HEK293 (cell line): ENCODE results near the gene GPR18.

Source experiments
- REST ChIP-seq: fragments of 450-650 bp; formaldehyde crosslinking; IDR thresholded peaks from 2 replicates; pipeline ENCODE4 v1.5.1; 2016; ENCODE audit warnings: missing biosample characterization, missing genetic modification characterization
- SETDB1 ChIP-seq: IDR thresholded peaks from one replicate; pipeline ENCODE4 v1.6.1; 2017; ENCODE audit warnings: mild to moderate bottlenecking, low read length, moderate library complexity, mixed read lengths; ENCODE audit not compliant: insufficient read length
- ZNF302 ChIP-seq: fragments of 450-650 bp; formaldehyde crosslinking; IDR thresholded peaks from 2 replicates; pipeline ENCODE4 v1.5.1; 2016; ENCODE audit warnings: missing biosample characterization, missing genetic modification characterization, low read depth
- ZNF704 ChIP-seq: fragments of 450-650 bp; formaldehyde crosslinking; IDR thresholded peaks from 2 replicates; pipeline ENCODE4 v1.5.1; 2016; ENCODE audit warnings: missing biosample characterization, missing genetic modification characterization
- TF ChIP-seq, protein P1 (sequence below): fragments of 450-650 bp; formaldehyde crosslinking; IDR thresholded peaks from 2 replicates; pipeline ENCODE4 v1.5.1; 2016; ENCODE audit warnings: missing biosample characterization, missing genetic modification characterization, borderline replicate concordance
- TF ChIP-seq, protein P2 (sequence below): fragments of 450-650 bp; formaldehyde crosslinking; IDR thresholded peaks from 2 replicates; pipeline ENCODE4 v1.5.1; 2016; ENCODE audit warnings: missing biosample characterization, missing genetic modification characterization
- TF ChIP-seq, protein P3 (sequence below): fragments of 450-650 bp; formaldehyde crosslinking; IDR thresholded peaks from 2 replicates; pipeline ENCODE4 v1.5.1; 2016; ENCODE audit warnings: missing biosample characterization, missing genetic modification characterization

- TF ChIP-seq, protein P1, sequence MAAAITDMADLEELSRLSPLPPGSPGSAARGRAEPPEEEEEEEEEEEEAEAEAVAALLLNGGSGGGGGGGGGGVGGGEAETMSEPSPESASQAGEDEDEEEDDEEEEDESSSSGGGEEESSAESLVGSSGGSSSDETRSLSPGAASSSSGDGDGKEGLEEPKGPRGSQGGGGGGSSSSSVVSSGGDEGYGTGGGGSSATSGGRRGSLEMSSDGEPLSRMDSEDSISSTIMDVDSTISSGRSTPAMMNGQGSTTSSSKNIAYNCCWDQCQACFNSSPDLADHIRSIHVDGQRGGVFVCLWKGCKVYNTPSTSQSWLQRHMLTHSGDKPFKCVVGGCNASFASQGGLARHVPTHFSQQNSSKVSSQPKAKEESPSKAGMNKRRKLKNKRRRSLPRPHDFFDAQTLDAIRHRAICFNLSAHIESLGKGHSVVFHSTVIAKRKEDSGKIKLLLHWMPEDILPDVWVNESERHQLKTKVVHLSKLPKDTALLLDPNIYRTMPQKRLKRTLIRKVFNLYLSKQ (tag by site-specific recombination) = no peak
- TF ChIP-seq SETDB1 (no peak), REST (no peak), ZNF704 (tag by site-specific recombination) (no peak), ZNF302 (no peak)
- TF ChIP-seq, protein P2, sequence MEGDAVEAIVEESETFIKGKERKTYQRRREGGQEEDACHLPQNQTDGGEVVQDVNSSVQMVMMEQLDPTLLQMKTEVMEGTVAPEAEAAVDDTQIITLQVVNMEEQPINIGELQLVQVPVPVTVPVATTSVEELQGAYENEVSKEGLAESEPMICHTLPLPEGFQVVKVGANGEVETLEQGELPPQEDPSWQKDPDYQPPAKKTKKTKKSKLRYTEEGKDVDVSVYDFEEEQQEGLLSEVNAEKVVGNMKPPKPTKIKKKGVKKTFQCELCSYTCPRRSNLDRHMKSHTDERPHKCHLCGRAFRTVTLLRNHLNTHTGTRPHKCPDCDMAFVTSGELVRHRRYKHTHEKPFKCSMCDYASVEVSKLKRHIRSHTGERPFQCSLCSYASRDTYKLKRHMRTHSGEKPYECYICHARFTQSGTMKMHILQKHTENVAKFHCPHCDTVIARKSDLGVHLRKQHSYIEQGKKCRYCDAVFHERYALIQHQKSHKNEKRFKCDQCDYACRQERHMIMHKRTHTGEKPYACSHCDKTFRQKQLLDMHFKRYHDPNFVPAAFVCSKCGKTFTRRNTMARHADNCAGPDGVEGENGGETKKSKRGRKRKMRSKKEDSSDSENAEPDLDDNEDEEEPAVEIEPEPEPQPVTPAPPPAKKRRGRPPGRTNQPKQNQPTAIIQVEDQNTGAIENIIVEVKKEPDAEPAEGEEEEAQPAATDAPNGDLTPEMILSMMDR (tag by site-specific recombination) = no peak
- TF ChIP-seq, protein P3, sequence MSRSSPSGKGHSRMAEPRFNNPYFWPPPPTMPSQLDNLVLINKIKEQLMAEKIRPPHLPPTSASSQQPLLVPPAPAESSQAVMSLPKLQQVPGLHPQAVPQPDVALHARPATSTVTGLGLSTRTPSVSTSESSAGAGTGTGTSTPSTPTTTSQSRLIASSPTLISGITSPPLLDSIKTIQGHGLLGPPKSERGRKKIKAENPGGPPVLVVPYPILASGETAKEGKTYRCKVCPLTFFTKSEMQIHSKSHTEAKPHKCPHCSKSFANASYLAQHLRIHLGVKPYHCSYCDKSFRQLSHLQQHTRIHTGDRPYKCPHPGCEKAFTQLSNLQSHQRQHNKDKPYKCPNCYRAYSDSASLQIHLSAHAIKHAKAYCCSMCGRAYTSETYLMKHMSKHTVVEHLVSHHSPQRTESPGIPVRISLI (tag by site-specific recombination) = no peak
These were observed 41.2 kb upstream of the GPR18 start for GRCh38 chr13:99299256-99299919.
